Uterus (tissue), 4 donors: ENCODE results near the gene ARHGAP18. TPM values are rescaled to one million over a fixed set of nuclear protein-coding genes. Genes with fewer than 3 reads are reported as not detected.

Experiments
- DNase-seq, 2 donors: peaks; one replicate each; pipeline ENCODE4 v3.0.0-alpha.2; 2019 to 2020
- H3K27ac ChIP-seq, 2 donors: fragments of 200-600 bp; sonication (generic); 1 replicate in 1 of 2; 2 replicates in 1 of 2; pipeline ENCODE4 v1.5.1; 2016 to 2018
- H3K27me3 ChIP-seq, 2 donors: fragments of 200-600 bp; sonication (generic); one replicate each; pipeline ENCODE4 v1.5.1; 2018 to 2019; ENCODE audit warnings: control low read depth in 1 of 2
- H3K36me3 ChIP-seq, 2 donors: fragments of 200-600 bp; sonication (generic); one replicate each; pipeline ENCODE4 v1.5.1; 2019; ENCODE audit warnings: control low read depth in 1 of 2
- H3K4me1 ChIP-seq, 2 donors: fragments of 200-600 bp; sonication (generic); one replicate each; pipeline ENCODE4 v1.5.1; 2018 to 2019; ENCODE audit warnings: control low read depth in 1 of 2
- H3K4me3 ChIP-seq, 2 donors: fragments of 200-600 bp; sonication (generic); 1 replicate in 1 of 2; 2 replicates in 1 of 2; pipeline ENCODE4 v1.5.1; 2018 to 2019; ENCODE audit warnings: mild to moderate bottlenecking in 1 of 2
- H3K9me3 ChIP-seq, 2 donors: fragments of 200-600 bp; sonication (generic); one replicate each; pipeline ENCODE4 v1.5.1; 2019; ENCODE audit warnings: control low read depth in 1 of 2
- POLR2A ChIP-seq, 2 donors: fragments of 450-650 bp; IDR thresholded peaks; one replicate each; pipeline ENCODE4 v1.6.1; 2016; ENCODE audit warnings: antibody characterized with exemption in 2 of 2, mild to moderate bottlenecking in 1 of 2, moderate library complexity in 1 of 2
- intact Hi-C: fragments of 100-400 bp; cut with DNase I; formaldehyde crosslinking; loops from one replicate; pipeline ENCODE4 v1.15.1; 2023; ENCODE audit warnings: low total_unique reads
- total RNA-seq, 4 donors: library from RNA; depleted of rRNA in 3 of 4; stranded (reverse); fragments of >200 nt in 3 of 4; gene quantifications; one replicate each; pipeline versions ENCODE4 v1.1.0 to v1.2.4, GENCODE V29; 2014 to 2023
- TF ChIP-seq, protein P1 (sequence below), 4 experiments: fragments of 200-600 bp in 2 of 4; fragments of 450-650 bp in 2 of 4; sonication (generic) in 2 of 4; IDR thresholded peaks; one replicate each; pipeline ENCODE4 v1.5.1; 2016 to 2019; ENCODE audit warnings: antibody characterized with exemption in 4 of 4, mild to moderate bottlenecking in 2 of 4, moderate library complexity in 1 of 4
- donor health status: DM: yes; HTN: yes; CAD: no.

ARHGAP18 gene
- total RNA-seq, 4 donors from 2014 or later: 6.3 to 36.7 (median 15.4) TPM

GRCh38 chr6:129642322-129642721 is 67.7 kb downstream of the ARHGAP18 start:
- intact Hi-C loops: no loop called here

DNA sequence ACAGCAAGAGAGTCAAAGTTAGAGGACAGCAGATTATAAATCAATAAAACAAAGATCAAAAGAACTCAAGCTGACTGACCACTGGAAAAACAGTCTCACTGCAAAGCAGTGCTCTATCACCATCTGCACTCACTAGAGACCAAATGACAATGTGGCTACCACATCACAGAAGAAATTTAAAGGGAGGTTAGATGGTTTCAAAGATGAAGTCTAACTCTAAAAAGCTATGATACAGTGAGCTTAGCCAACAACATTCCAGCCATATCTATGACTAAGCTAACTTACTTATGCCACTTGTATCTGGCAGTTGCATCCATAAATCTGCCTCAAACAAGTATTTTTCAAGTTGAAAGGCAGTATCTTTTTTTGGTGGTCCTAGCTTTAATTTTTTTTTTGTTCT is 68.6 kb downstream of the ARHGAP18 start:
- peak overlapping the region in 1 of 2 donors; percentile 14 for H3K27ac ChIP-seq
- no peaks in the 10 kb centered on the region for H3K9me3 ChIP-seq
- DNase-seq: no peak
- intact Hi-C loops: no loop called here
- no peak for TF ChIP-seq POLR2A (IDR thresholded peaks at IDR 0.05)
- TF ChIP-seq, protein P1, sequence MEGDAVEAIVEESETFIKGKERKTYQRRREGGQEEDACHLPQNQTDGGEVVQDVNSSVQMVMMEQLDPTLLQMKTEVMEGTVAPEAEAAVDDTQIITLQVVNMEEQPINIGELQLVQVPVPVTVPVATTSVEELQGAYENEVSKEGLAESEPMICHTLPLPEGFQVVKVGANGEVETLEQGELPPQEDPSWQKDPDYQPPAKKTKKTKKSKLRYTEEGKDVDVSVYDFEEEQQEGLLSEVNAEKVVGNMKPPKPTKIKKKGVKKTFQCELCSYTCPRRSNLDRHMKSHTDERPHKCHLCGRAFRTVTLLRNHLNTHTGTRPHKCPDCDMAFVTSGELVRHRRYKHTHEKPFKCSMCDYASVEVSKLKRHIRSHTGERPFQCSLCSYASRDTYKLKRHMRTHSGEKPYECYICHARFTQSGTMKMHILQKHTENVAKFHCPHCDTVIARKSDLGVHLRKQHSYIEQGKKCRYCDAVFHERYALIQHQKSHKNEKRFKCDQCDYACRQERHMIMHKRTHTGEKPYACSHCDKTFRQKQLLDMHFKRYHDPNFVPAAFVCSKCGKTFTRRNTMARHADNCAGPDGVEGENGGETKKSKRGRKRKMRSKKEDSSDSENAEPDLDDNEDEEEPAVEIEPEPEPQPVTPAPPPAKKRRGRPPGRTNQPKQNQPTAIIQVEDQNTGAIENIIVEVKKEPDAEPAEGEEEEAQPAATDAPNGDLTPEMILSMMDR (IDR thresholded peaks at IDR 0.05): no peak
- H3K4me3 ChIP-seq: no peak overlapping the region
- no peaks in the 10 kb centered on the region for H3K36me3 ChIP-seq
- peaks cover 3 to 6% of the 10 kb centered on the region in 2 donors for H3K4me1 ChIP-seq
- no peaks in the 10 kb centered on the region for H3K27me3 ChIP-seq

More at GRCh38 chr6:129642322-129642721, 67.7 kb downstream of the ARHGAP18 start:
- H3K4me3 ChIP-seq: no peak overlapping the region
- DNase-seq: no peak
- TF ChIP-seq, protein P1 (IDR thresholded peaks at IDR 0.05): no peak
- TF ChIP-seq POLR2A (IDR thresholded peaks at IDR 0.05): no peak
- no peaks in the 10 kb centered on the region for H3K9me3 ChIP-seq
- H3K27me3 ChIP-seq: no peaks in the 10 kb centered on the region
- H3K4me1 ChIP-seq: peaks cover 3 to 6% of the 10 kb centered on the region in 2 donors
- H3K36me3 ChIP-seq: no peaks in the 10 kb centered on the region
- H3K27ac ChIP-seq: no peak overlapping the region

DNA sequence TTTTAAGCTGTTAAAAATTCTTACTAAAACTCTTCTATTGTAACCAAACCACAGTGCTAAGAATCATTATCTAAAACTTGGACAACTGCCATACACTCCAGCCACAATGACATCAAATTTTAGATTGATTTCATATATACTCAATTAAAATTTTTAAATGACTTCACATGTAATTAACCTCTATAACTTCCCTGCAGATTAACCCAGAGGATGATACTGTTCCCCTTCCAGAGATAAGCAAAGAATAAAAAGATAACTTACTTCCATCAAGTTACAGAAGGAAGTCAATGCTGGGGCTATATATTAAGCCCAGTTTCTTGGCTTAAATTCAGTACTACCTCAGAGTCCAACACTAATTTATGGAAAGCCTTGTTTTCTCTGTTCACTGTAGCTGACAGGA is 71.3 kb downstream of the ARHGAP18 start:
- Histone ChIP-seq H3K36me3 (no peaks in the 10 kb centered on the region), H3K27ac (no peak overlapping the region), H3K27me3 (no peaks in the 10 kb centered on the region), H3K9me3 (no peaks in the 10 kb centered on the region), H3K4me3 (no peak overlapping the region), H3K4me1 (no peaks in the 10 kb centered on the region)
- no peak for TF ChIP-seq POLR2A (IDR thresholded peaks at IDR 0.05)
- TF ChIP-seq, protein P1 (IDR thresholded peaks at IDR 0.05): no peak
- intact Hi-C loops: no loop called here
- no peak for DNase-seq

GRCh38 chr6:129638055-129638684 is 71.8 kb downstream of the ARHGAP18 start:
- Histone ChIP-seq H3K9me3 (no peaks in the 10 kb centered on the region), H3K27ac (peak overlapping the region in 1 of 2 donors; percentile 41), H3K36me3 (no peaks in the 10 kb centered on the region), H3K4me3 (no peak overlapping the region), H3K4me1 (no peaks in the 10 kb centered on the region), H3K27me3 (no peaks in the 10 kb centered on the region)
- intact Hi-C loops: no loop called here
- DNase-seq: no peak
- TF ChIP-seq, protein P1 (IDR thresholded peaks at IDR 0.05): no peak
- no peak for TF ChIP-seq POLR2A (IDR thresholded peaks at IDR 0.05)

- Histone ChIP-seq H3K9me3 (no peaks in the 10 kb centered on the region), H3K4me1 (no peaks in the 10 kb centered on the region), H3K4me3 (no peak overlapping the region), H3K36me3 (no peaks in the 10 kb centered on the region), H3K27me3 (no peaks in the 10 kb centered on the region), H3K27ac (peak overlapping the region in 1 of 2 donors; percentile 41)
- TF ChIP-seq POLR2A (IDR thresholded peaks at IDR 0.05): no peak
- TF ChIP-seq, protein P1 (IDR thresholded peaks at IDR 0.05): no peak
- intact Hi-C loops: no loop called here
- no peak for DNase-seq
Observed at GRCh38 chr6:129637340-129638054, 72.5 kb downstream of the ARHGAP18 start.
